GM12878 (cell line): ENCODE results near the gene MBOAT2. TPM values are rescaled to one million over a fixed set of nuclear protein-coding genes. Genes with fewer than 3 reads are reported as not detected.

Source experiments
- ATAC-seq: fragments of 200-7000 bp; cut with Tn5 transposase; 3 replicates; pipeline ENCODE4 v1.9.1; 2020; ENCODE audit warnings: mild to moderate bottlenecking, moderate library complexity
- BruUV-seq: library from RNA; stranded (reverse); fragments of 400-500 nt; replicated peaks from 2 replicates; lab custom pipeline; 2021; lab: Mats Ljungman, UMichigan
- CTCF ChIA-PET: fragments of 300-600 bp; sonication (Branson Sonifier 250); formaldehyde crosslinking; extraction: SDS; loops from one replicate; lab custom pipeline; 2021; ENCODE audit warnings: inconsistent platforms; lab: Yijun Ruan, JAX
- POLR2A ChIA-PET: fragments of 350-600 bp; formaldehyde crosslinking; extraction: SDS; loops from one replicate; lab custom pipeline; 2021; ENCODE audit warnings: inconsistent platforms; lab: Charles Lee
- RAD21 ChIA-PET: fragments of 300-600 bp; sonication (Branson Sonifier 250); formaldehyde crosslinking; loops from one replicate; lab custom pipeline; 2023; ENCODE audit warnings: antibody characterized with exemption; ENCODE audit not compliant: unreplicated experiment; lab: Charles Lee
- SMC1A ChIA-PET: fragments of 300-600 bp; sonication (Branson Sonifier 250); formaldehyde crosslinking; loops from one replicate; lab custom pipeline; 2023; ENCODE audit not compliant: unreplicated experiment, uncharacterized antibody; lab: Charles Lee
- DNase-seq: peaks from one replicate; pipeline ENCODE4 v3.0.0-alpha.2; 2011; ENCODE audit warnings: low read depth, low spot score
- FAIRE-seq: peaks from 3 replicates; lab custom pipeline; 2011; peaks lifted over from hg19 to GRCh38; lab: Jason Lieb, UNC
- H2AFZ ChIP-seq: 2 replicates; pipeline ENCODE4 v1.6.0; 2011; ENCODE audit warnings: low read depth, low read length, control low read depth; ENCODE audit not compliant: control insufficient read depth
- H3K27ac ChIP-seq: 2 replicates; pipeline ENCODE4 v1.5.1; 2011; ENCODE audit warnings: control low read depth; ENCODE audit not compliant: control insufficient read depth, insufficient read depth
- H3K27me3 ChIP-seq, 2 experiments: replicated peaks in 1 of 2; 2 replicates each; pipeline versions ENCODE4 v1.6.0 to v1.6.1; 2011; ENCODE audit warnings: low read length in 1 of 2; ENCODE audit not compliant: control insufficient read depth in 2 of 2, insufficient read depth in 2 of 2
- H3K36me3 ChIP-seq, 2 experiments: 2 replicates each; pipeline ENCODE4 v1.5.1; 2011; ENCODE audit warnings: low read length in 1 of 2; ENCODE audit not compliant: control insufficient read depth in 2 of 2, insufficient read depth in 2 of 2
- H3K4me1 ChIP-seq: 2 replicates; pipeline ENCODE4 v1.6.1; 2011; ENCODE audit warnings: mild to moderate bottlenecking, low read length, moderate library complexity, mixed read lengths; ENCODE audit not compliant: control insufficient read depth, insufficient read depth
- H3K4me2 ChIP-seq: 2 replicates; pipeline ENCODE4 v1.6.0; 2011; ENCODE audit warnings: control low read depth; ENCODE audit not compliant: control insufficient read depth, insufficient read depth
- H3K4me3 ChIP-seq: fragments of 200-600 bp; sonication (generic); 2 replicates; pipeline ENCODE4 v1.5.1; 2016
- H3K79me2 ChIP-seq: 2 replicates; pipeline ENCODE4 v1.6.0; 2011; ENCODE audit warnings: low read length; ENCODE audit not compliant: control insufficient read depth, insufficient read depth
- H3K9ac ChIP-seq: 2 replicates; pipeline ENCODE4 v1.8.0; 2011; ENCODE audit warnings: low read length, control low read depth, mixed read lengths; ENCODE audit not compliant: control insufficient read depth, insufficient read depth
- H3K9me3 ChIP-seq: replicated peaks from 3 replicates; pipeline ENCODE4 v1.5.1; 2011; ENCODE audit warnings: mild to moderate bottlenecking, low read length; ENCODE audit not compliant: control insufficient read depth, insufficient read depth
- H4K20me1 ChIP-seq: 2 replicates; pipeline ENCODE4 v1.6.0; 2011; ENCODE audit not compliant: control insufficient read depth, insufficient read depth
- ATF2 ChIP-seq: IDR thresholded peaks from 2 replicates; pipeline ENCODE4 v1.6.1; 2012; ENCODE audit warnings: low read length, inconsistent platforms
- CHD1 ChIP-seq: IDR thresholded peaks from 2 replicates; pipeline ENCODE4 v1.6.1; 2012; ENCODE audit warnings: low read depth, low read length, improper control_type of control experiment
- EP300 ChIP-seq, 2 experiments: fragments of 150-350 bp in 1 of 2; IDR thresholded peaks; 2 replicates each; pipeline ENCODE4 v1.6.1; 2011 to 2012; ENCODE audit warnings: low read depth in 2 of 2, low read length in 2 of 2, borderline replicate concordance in 1 of 2, improper control_type of control experiment in 1 of 2, inconsistent platforms in 1 of 2; ENCODE audit not compliant: control insufficient read depth in 1 of 2
- ESRRA ChIP-seq: IDR thresholded peaks from 2 replicates; pipeline ENCODE4 v1.6.1; 2012; ENCODE audit warnings: mild to moderate bottlenecking, low read length, improper control_type of control experiment
- LARP7 ChIP-seq: fragments of 450-650 bp; IDR thresholded peaks from 2 replicates; pipeline ENCODE4 v1.6.1; 2017; ENCODE audit warnings: mild to moderate bottlenecking
- RAD51 ChIP-seq: fragments of 450-650 bp; IDR thresholded peaks from 2 replicates; pipeline ENCODE4 v1.6.1; 2016; ENCODE audit warnings: moderate library complexity, mild to moderate bottlenecking, inconsistent platforms
- SKIL ChIP-seq: fragments of 450-650 bp; IDR thresholded peaks from 2 replicates; pipeline ENCODE4 v1.6.1; 2017; ENCODE audit warnings: mild to moderate bottlenecking, low read depth, inconsistent platforms; ENCODE audit not compliant: poor library complexity, severe bottlenecking
- STAT1 ChIP-seq: fragments of 450-650 bp; conservative IDR thresholded peaks from 2 replicates; pipeline ENCODE4 v1.6.1; 2014; ENCODE audit warnings: antibody characterized with exemption, mild to moderate bottlenecking
- SUPT20H ChIP-seq: IDR thresholded peaks from 2 replicates; pipeline ENCODE4 v1.6.1; 2011; ENCODE audit warnings: low read depth, mild to moderate bottlenecking, low read length, moderate library complexity, borderline replicate concordance; ENCODE audit not compliant: control insufficient read depth
- WGBS: methylation state at CpG from one replicate; pipeline ENCODE4 v1.1.6; 2016; ENCODE audit warnings: low lambda C conversion rate; ENCODE audit not compliant: insufficient replicate concordance, insufficient coverage; ENCODE audit errors: missing lambda C conversion rate; 5-methylcytosine and 5-hydroxymethylcytosine counted together
- in situ Hi-C: fragments of 300-500 bp; cut with MboI; formaldehyde crosslinking; loops from 9 replicates; pipeline ENCODE4 v1.14.3; 2018; ENCODE audit warnings: mixed read lengths
- intact Hi-C: fragments of 100-400 bp; cut with micrococcal nuclease; formaldehyde crosslinking; loops from one replicate; pipeline ENCODE4 v1.14.2; 2022; ENCODE audit not compliant: unreplicated experiment
- polyA plus RNA-seq, 11 experiments: library from polyadenylated mRNA; depleted of rRNA in 4 of 11; unstranded in 6 of 11; stranded (reverse) in 5 of 11; fragments of >200 nt; fragmentation: Nextera tagmentation in 4 of 11; fragmentation: Illumina TruSeq in 1 of 11; extraction: Ambion mirVana in 4 of 11; extraction: Trizol in 1 of 11; gene quantifications; 1 replicate in 1 of 11; 2 replicates in 10 of 11; pipeline versions ENCODE4 v1.2.1 to v1.2.3, GENCODE V29; 2011 to 2016; ENCODE audit warnings: inconsistent platforms in 2 of 11, missing spikeins in 2 of 11, low read depth in 1 of 11
- total RNA-seq, 4 experiments: library from RNA; depleted of rRNA in 3 of 4; stranded (reverse); fragments of >200 nt in 3 of 4; fragmentation: Illumina TruSeq in 1 of 4; extraction: Trizol in 1 of 4; gene quantifications; 2 replicates each; pipeline versions ENCODE4 v1.2.1 to v1.2.3, GENCODE V29; 2013 to 2021

The MBOAT2 gene
- total and polyA plus RNA-seq, 10 of the 15 experiments (the other 5 are each of a cell fraction or from before 2014, with no cell fraction given): 0.08 to 40.6 (median 1.8) TPM

- no peak for TF ChIP-seq RAD51
- no peak for TF ChIP-seq LARP7
- TF ChIP-seq STAT1: no peak
- no peak for TF ChIP-seq EP300 (IDR thresholded peaks at IDR 0.05; ENCODE audit: borderline replicate concordance in 1 of 2, control insufficient read depth in 1 of 2, low read depth in 2 of 2, low read length in 2 of 2)
Measured at GRCh38 chr2:8850845-8851487, 152.5 kb downstream of the MBOAT2 start (continued).

GRCh38 chr2:8849327-8849726 lies 154.2 kb downstream of the MBOAT2 start:
- CTCF ChIA-PET: no interaction called here
- in situ Hi-C loops: no loop called here

More at GRCh38 chr2:8849327-8849726, 154.2 kb downstream of the MBOAT2 start:
- ChIA-PET POLR2A (no interaction called here), RAD21 (no interaction called here), SMC1A (interaction anchor here (1.2 kb wide), 1 partner anchor 8 kb away, joined by 3 read pairs; no protein-coding TSS in a partner anchor)
- H3K9ac ChIP-seq: no peak overlapping the region
- intact Hi-C loops: no loop called here
- 43% methylated on average over 4 of the region's 4 CpGs for WGBS
- TF ChIP-seq SKIL (no peak), ESRRA (no peak), ATF2 (no peak), CHD1 (no peak), SUPT20H (no peak)
- no peaks in the 10 kb centered on the region for H4K20me1 ChIP-seq
- no peaks in the 10 kb centered on the region for H3K9me3 ChIP-seq
- H3K4me2 ChIP-seq: no peak overlapping the region
- no peak overlapping the region for H3K4me3 ChIP-seq
- no peaks in the 10 kb centered on the region for H3K79me2 ChIP-seq
- BruUV-seq: no TSS peak
- H3K27ac ChIP-seq: no peak overlapping the region
- H3K27me3 ChIP-seq: no peaks in the 10 kb centered on the region
- no peaks in the 10 kb centered on the region for H3K4me1 ChIP-seq
- H2AFZ ChIP-seq: no peak overlapping the region
- FAIRE-seq (no peak), DNase-seq (no peak), ATAC-seq (no peak)
- H3K36me3 ChIP-seq: no peaks in the 10 kb centered on the region
